ENCODE data around the gene SETD9.

Gene SETD9

DNA sequence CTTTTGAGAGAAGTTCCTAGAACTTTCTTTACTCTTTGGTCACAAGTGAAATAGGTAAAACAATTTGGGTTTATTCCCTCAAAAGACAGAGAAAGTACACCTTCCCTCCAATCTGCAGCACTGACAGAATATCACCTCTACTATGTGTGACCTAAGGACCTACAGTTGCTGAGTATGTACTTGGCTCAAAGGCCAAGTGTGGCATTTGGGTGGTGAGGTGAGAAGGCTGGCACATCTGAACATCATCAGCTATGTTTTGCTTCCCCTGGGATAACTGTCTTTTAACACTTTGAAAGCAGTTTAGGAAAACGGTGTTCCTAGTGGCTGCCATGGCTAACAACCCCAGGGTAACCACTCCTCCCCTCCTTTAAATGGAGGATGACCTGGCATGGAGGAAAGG lies 24.9 kb downstream of the SETD9 start:
- no peak for FAIRE-seq
- no peak for DNase-seq (ENCODE audit: low spot score)

- FAIRE-seq (no peak), DNase-seq (ENCODE audit: low spot score) (no peak)
Observed at GRCh38 chr5:56938858-56939257, 29.5 kb downstream of the SETD9 start.

DNA sequence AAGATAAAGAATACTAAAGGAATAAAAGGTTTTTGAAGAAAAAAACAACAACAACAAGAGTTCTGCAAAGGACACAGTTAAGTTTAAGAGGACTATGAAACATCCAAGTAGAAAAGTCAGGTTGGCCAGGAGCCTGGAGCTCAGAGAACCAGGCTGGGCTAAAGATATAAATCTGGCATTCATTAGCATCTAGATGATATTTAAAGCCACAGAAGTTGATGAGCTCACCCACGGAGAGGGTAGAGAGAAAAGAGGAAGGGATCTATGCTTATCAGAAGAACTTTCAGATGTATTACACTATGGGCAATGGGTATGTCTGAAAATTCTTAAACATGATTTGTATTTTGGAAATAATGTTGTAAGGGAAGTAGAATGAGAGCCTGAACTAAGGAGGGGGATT lies 32.6 kb downstream of the SETD9 start:
- FAIRE-seq (no peak), DNase-seq (ENCODE audit: low spot score) (no peak)

DNA sequence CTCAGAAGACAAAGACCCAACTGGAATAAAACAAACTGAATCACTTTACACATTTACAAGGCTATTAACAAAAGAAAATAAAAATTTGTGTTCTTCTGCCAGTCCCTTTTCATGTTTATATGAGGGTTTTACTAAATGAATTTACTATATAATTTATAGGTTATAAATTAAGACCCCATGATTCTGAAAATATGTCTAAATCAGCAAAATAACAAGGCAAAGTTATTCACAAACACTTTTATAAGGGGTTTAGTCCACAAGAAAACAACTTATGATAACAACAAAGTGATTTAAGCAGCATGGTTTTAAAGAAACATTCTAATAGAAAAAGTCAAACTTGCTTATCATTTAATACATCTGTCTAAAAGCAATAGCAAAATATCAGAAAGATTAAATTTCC lies 37.7 kb downstream of the SETD9 start:
- no peak for FAIRE-seq
- no peak for DNase-seq (ENCODE audit: low spot score)

DNA sequence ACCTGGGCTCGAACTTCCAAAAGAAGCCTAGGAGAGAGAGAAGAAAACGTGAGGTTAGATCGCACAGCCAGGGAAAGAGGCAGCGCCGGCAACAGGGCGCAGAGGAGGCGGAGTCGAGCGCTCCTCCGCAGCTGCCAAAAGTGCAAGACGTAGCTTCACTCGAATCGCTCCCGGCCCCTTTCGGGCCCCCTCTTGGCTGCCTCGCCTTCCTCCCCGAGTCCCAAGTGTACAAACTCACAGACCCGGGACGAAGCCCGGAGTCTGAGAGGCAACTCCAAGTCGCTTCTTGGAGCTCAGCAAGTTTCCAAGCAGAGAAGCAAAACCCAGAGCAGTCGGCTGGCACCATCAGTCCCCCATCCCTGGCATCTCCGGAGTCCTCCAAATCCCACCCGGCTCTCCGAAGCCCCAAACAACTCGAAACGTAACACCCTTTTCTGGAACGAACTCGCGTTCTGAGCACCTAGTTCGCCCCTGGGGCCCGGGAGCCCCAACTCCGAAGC lies 41.3 kb downstream of the SETD9 start:
- FAIRE-seq (no peak), DNase-seq (ENCODE audit: low spot score) (peak; percentile 80)

GRCh38 chr5:56951126-56951945 lies 41.9 kb downstream of the SETD9 start:
- no peak for FAIRE-seq

DNA sequence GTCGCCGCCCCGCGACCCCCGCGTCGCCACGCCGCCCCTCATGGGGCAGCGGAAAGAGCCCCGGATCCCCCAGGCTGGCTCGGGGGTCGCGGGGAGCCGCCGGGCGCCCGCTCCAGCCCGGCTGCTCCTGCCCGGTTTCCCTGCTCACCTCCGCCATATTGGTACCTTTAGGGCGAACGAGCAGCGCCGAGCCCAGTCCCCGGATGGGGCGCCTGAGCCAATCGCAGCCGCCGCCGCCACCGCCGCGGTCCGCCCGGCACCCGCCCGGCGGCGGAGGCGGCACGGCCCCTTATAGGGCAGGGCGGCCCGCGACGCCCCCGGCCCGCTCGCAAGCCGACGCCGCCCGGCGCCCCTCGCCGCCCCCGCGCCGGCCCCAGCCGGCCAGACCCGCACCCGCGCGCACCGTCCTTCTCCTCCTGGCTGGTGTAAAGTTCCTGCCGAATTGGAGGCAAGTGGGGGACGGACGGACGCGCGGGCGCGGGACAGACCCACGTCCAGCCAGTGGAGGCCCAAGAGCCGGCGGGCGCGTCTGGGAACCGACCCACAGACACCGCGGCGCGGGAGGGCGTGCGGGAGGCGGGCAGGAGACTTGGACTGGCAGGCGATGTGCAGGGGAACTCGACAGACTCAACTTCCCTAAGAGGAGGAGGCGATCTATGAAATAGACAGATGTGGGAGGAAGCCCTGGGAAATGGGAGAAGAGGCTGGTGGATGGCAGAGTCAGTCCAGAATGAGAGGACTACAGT lies 42.7 kb downstream of the SETD9 start, which contains the start of gene MIER3:
Gene MIER3, minus strand, starts transcription at position 178 of the 746 bp plus-strand sequence. Its CDS starts 21 bp downstream, at position 157.
- FAIRE-seq (peak; percentile 81), DNase-seq (ENCODE audit: low spot score) (peak; percentile 94)

More at GRCh38 chr5:56951126-56951945, 41.9 kb downstream of the SETD9 start:
- DNase-seq (ENCODE audit: low spot score) = peak; percentile 45

DNA sequence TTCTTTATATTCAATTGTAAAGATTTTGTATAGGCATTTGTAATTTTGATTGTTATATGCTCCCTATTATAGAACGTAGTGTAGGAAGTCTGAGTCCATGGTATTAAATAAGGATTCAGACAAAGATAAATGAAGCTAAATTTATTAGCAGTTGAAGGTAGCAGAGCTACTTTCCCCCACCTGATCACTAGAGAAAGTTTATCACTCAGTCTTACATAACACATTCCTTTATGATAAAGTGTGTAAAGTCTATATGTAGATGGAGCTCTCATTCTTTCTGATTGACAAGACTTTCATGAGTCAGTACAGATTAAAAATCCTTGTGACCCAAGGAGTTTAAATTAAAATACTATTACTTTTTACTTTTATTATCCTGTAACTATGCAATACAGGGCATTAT lies 44.9 kb downstream of the SETD9 start:
- FAIRE-seq (no peak), DNase-seq (ENCODE audit: low spot score) (no peak)

DNA sequence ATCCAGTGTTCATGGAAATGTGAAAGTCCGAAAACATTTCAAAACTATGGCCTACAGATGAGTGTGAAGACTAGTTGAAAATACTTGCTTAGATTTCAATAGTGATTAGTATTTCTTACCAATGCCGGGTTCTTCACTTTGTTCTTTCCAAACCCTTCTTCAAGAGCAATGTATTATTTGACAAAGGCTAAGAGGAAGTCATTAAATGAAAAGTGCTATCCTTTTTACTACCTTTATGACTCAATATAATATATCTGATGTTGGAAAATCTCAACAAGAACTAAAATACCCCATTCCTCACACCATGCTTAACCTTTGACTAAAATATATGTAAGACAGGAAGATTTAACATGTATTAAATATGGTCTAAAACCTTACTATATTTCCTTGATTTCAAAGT lies 49.2 kb downstream of the SETD9 start:
- no peak for DNase-seq (ENCODE audit: low spot score)
- FAIRE-seq = no peak

DNA sequence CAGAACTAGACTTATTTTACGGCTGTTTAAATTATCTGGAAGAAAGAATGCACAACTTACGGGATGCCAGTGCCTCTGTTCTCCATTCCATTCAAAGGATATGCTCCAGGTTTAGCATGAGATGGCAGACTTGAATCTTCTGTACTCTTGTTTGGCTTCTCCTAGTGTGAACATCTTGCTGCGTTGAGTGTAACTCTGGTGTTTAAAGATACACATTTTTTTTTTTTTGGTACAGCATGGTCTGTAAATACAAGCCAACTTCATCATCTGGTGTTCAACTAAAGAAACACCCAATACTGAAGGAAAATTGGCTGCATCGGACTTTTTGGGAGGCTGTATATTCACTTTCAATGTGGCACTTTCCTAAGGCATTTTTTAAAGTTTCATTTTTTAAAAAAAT lies 49.9 kb downstream of the SETD9 start:
- FAIRE-seq = no peak
- no peak for DNase-seq (ENCODE audit: low spot score)

DNA sequence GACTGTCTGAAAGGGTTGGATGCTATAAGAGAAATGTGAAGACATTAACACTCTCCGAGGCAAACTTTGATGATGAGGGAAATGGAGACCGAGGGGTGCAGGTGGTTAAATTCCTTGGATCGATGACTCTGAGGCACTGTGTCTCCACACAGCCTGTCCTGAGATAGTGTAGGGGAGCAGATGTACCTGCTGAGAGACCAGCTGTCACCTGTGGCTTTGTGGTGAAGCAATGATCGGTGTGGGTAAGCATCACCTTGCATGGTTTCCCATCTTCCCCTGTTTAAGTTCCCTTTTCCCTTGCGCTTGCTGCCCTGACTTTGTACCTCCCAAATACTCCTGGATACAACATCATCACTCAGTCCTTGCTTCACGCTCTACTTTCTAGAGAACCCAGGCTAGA lies 52.4 kb downstream of the SETD9 start:
- no peak for DNase-seq (ENCODE audit: low spot score)
- FAIRE-seq = peak; percentile 32

GRCh38 chr5:56962286-56962685 lies 52.9 kb downstream of the SETD9 start:
- DNase-seq (ENCODE audit: low spot score) = no peak
- no peak for FAIRE-seq

DNA sequence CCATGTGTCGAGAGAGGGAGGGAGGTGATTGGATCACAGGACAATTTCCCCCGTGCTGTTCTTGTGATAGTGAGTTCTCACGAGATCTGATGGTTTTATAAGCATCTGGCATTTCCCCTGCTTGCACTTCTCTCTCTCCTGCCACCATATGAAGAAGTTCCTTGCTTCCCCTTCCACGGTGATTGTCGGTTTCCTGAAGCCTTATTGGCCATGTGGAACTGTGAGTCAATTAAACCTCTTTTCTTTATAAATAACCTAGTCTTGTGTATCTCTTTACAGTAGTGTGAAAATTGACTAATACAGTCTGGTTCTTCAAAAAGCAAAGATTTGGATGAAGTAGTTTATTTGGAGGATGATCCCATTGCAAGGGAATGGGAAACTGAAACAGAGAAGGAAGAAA lies 53.9 kb downstream of the SETD9 start:
- DNase-seq (ENCODE audit: low spot score) = no peak
- FAIRE-seq = no peak

DNA sequence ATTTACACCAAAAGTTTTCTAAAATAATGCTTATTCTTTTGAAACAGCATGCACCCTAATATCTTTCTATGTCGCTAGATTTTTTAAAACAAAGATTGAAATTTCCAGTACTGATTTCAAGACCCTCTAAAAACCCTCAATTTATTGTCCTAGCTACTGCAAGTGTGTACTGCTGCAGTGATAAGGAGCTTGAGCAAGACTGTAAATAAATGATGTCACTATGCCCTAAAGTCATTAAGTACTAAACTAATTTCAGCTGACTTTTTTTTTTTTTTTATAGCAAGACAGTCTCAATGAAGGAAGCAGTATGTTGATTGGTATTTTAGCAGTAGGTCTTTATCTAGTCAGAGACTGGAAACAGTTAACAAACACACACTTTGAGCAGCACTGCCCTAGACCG lies 54.8 kb downstream of the SETD9 start:
- DNase-seq (ENCODE audit: low spot score) (no peak), FAIRE-seq (no peak)

Data from urothelium cell line (cell line).